K562 (cell line): ENCODE results near the gene LIN28A. TPM values are rescaled to one million over a fixed set of nuclear protein-coding genes. Genes with fewer than 3 reads are reported as not detected.

Experiments used
- CBX8 ChIP-seq: fragments of 200-600 bp; sonication (generic); IDR thresholded peaks from 2 replicates; pipeline ENCODE4 v1.6.1; 2012; ENCODE audit warnings: borderline replicate concordance, mixed run types, low read depth, mild to moderate bottlenecking, moderate library complexity, mixed read lengths, low read length, control low read depth, inconsistent platforms; ENCODE audit not compliant: poor library complexity, severe bottlenecking; ENCODE audit errors: extremely low read depth
- CHD7 ChIP-seq: fragments of 200-600 bp; sonication (generic); IDR thresholded peaks from one replicate; pipeline ENCODE4 v1.6.1; 2012; ENCODE audit warnings: mild to moderate bottlenecking, low read depth, low read length, inconsistent platforms
- E2F8 ChIP-seq: fragments of 450-650 bp; IDR thresholded peaks from 2 replicates; pipeline ENCODE4 v1.7.1; 2018; ENCODE audit warnings: mild to moderate bottlenecking, low read depth; ENCODE audit not compliant: partially characterized antibody
- ELK1 ChIP-seq: sonication (generic); formaldehyde crosslinking; IDR thresholded peaks from 2 replicates; pipeline ENCODE4 v1.8.1; 2022; ENCODE audit warnings: missing genetic modification reagents
- HDAC2 ChIP-seq: fragments of 450-650 bp; IDR thresholded peaks from 2 replicates; pipeline ENCODE4 v1.6.1; 2016; ENCODE audit warnings: mild to moderate bottlenecking
- KDM1A ChIP-seq, 2 experiments: fragments of 450-650 bp; IDR thresholded peaks; 2 replicates each; pipeline ENCODE4 v1.6.1; 2016; ENCODE audit warnings: mild to moderate bottlenecking in 2 of 2
- ZNF175 ChIP-seq: fragments of 200-800 bp; sonication (Bioruptor generic); IDR thresholded peaks from 2 replicates; pipeline ENCODE4 v1.6.1; 2016; ENCODE audit warnings: low read depth, mild to moderate bottlenecking, missing genetic modification characterization, missing compliant biosample characterization
- ZNF507 ChIP-seq: conservative IDR thresholded peaks from 2 replicates; pipeline ENCODE4 v1.6.1; 2017; ENCODE audit warnings: missing genetic modification characterization, missing compliant biosample characterization
- polyA plus RNA-seq, 8 experiments: library from polyadenylated mRNA; depleted of rRNA in 4 of 8; stranded (reverse) in 5 of 8; unstranded in 3 of 8; fragments of >200 nt; fragmentation: Nextera tagmentation in 2 of 8; fragmentation: Illumina TruSeq in 1 of 8; extraction: Ambion mirVana in 2 of 8; extraction: Trizol in 1 of 8; gene quantifications; 2 replicates each; pipeline versions ENCODE4 v1.2.1 to v1.2.3, GENCODE V29; 2011 to 2014; ENCODE audit warnings: inconsistent platforms in 1 of 8, missing spikeins in 1 of 8
- total RNA-seq, 7 experiments: library from RNA; depleted of rRNA in 6 of 7; stranded (reverse); fragments of >200 nt in 6 of 7; fragmentation: Illumina TruSeq in 2 of 7; extraction: Trizol in 2 of 7; gene quantifications; 2 replicates each; pipeline versions ENCODE4 v1.2.1 to v1.2.3, GENCODE V29; 2011 to 2021; ENCODE audit warnings: low replicate concordance in 1 of 7
- TF ChIP-seq, protein P1 (sequence below): fragments of 450-650 bp; IDR thresholded peaks from 2 replicates; pipeline ENCODE4 v1.6.1; 2016; ENCODE audit warnings: missing biosample characterization, missing genetic modification characterization

Gene LIN28A
- total and polyA plus RNA-seq, 9 of the 15 experiments (the other 6 are each of a cell fraction or from before 2014, with no cell fraction given) = 0.80 to 5.4 (median 3.9) TPM

GRCh38 chr1:26378088-26378878 is 32.3 kb upstream of the LIN28A start (continued):
- TF ChIP-seq KDM1A (IDR thresholded peaks at IDR 0.05) (no peak; a peak in 1 of 4 replicates), ZNF175 (CRISPR knock-in tag) (peak; percentile 93), CBX8 (no peak), E2F8 (peak; percentile 32), CHD7 (no peak), ELK1 (no peak), HDAC2 (peak; percentile 90), ZNF507 (tag) (no peak)
- TF ChIP-seq, protein P1, sequence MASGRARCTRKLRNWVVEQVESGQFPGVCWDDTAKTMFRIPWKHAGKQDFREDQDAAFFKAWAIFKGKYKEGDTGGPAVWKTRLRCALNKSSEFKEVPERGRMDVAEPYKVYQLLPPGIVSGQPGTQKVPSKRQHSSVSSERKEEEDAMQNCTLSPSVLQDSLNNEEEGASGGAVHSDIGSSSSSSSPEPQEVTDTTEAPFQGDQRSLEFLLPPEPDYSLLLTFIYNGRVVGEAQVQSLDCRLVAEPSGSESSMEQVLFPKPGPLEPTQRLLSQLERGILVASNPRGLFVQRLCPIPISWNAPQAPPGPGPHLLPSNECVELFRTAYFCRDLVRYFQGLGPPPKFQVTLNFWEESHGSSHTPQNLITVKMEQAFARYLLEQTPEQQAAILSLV (tag) = no peak
